Activated naive CD8-positive, alpha-beta T cell treated with anti-CD3 and anti-CD28 coated beads, Interleukin-2, amount 10 ng/mL, durations not matched to agents 7 days and 5 days (primary cell): ENCODE results near the gene MDP1. TPM values are rescaled to one million over a fixed set of nuclear protein-coding genes. Genes with fewer than 3 reads are reported as not detected.
A peak's percentile ranks its signal among the peaks of the same experiment; 100 is the strongest.

Experiments
- ATAC-seq: fragments of 150-1000 bp; cut with Tn5 transposase; one replicate; pipeline ENCODE4 v1.10.0; 2021; ENCODE audit warnings: low read depth, moderate library complexity
- POLR2A ChIA-PET: fragments of 350-600 bp; sonication (Branson Sonifier 250); formaldehyde crosslinking; loops from one replicate; lab custom pipeline; 2021; ENCODE audit warnings: antibody characterized with exemption; lab: Charles Lee
- DNase-seq: peaks from one replicate; pipeline ENCODE4 v3.0.0; 2021
- H3K27ac Mint-ChIP-seq: one replicate; pipeline ENCODE4 v1.8.0; 2022; ENCODE audit warnings: mild to moderate bottlenecking, mixed read lengths
- H3K27me3 Mint-ChIP-seq: one replicate; pipeline ENCODE4 v1.8.0; 2022; ENCODE audit warnings: mild to moderate bottlenecking, moderate library complexity, mixed read lengths
- H3K36me3 Mint-ChIP-seq: one replicate; pipeline ENCODE4 v1.8.0; 2021; ENCODE audit warnings: mild to moderate bottlenecking, mixed read lengths
- H3K4me1 Mint-ChIP-seq: one replicate; pipeline ENCODE4 v1.8.0; 2021; ENCODE audit warnings: mixed read lengths
- H3K4me3 Mint-ChIP-seq: one replicate; pipeline ENCODE4 v1.8.0; 2022; ENCODE audit warnings: mild to moderate bottlenecking, moderate library complexity, mixed read lengths
- H3K9me3 Mint-ChIP-seq: one replicate; pipeline ENCODE4 v1.8.0; 2021; ENCODE audit warnings: mixed read lengths
- total RNA-seq, 2 experiments: library from RNA; stranded (reverse); gene quantifications; one replicate each; pipeline ENCODE4 v1.2.3, GENCODE V29; 2021

Gene MDP1
- total RNA-seq, 2 experiments from 2014 or later, result 11.9 to 15.4 TPM

- POLR2A ChIA-PET, result interaction anchor here (3.2 kb wide), 1 partner anchor 10 kb away, joined by 14 read pairs; the partner anchor contains the start of gene IPO4
- Mint-ChIP-seq H3K27me3 (no peaks in the 10 kb centered on the region), H3K36me3 (peaks cover 18% of the 10 kb centered on the region), H3K9me3 (no peaks in the 10 kb centered on the region), H3K4me3 (no peak overlapping the region), H3K27ac (no peak overlapping the region), H3K4me1 (peaks cover 2% of the 10 kb centered on the region)
- ATAC-seq, result no peak
- DNase-seq, result no peak
Measured at GRCh38 chr14:24177891-24178290, 38.0 kb downstream of the MDP1 start.

DNA sequence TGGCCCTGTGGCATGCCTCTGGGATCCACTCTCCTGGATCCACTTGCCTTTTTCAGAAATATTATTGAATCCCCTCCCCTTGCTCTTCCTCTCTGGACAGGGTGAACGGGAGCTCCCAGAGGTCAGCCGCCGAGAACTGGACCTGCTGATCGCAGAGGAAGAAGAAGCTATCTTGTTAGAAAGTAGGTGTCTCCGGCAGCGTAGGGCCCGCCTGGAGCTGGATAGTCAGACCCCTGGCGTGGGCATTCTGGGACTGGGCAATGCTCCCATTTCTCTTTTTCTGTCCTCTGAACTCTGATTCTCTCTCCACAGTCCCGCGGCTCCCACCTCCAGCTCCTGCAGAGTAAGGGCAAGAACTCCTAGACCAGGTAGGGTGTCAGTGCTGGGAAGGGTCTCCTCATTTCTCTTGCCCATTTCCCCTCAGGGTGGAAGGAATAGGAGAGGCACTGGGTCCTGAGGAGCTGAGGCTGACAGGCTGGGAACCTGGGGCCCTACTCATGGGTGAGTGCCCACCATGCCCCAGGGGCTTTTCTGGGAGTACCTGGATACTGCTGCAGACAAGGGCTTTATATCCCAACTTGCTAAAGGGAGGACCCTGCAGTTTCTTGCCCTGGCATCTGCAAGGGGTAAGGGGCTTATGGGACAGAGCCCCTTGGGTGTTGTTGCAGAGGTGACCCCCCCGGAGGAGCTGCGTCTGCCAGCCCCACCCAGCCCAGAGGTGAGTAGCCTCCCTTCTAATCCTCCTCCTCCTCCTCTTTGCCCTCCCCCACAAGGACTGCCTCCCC, 38.6 kb downstream of the MDP1 start:
- Mint-ChIP-seq H3K9me3 (no peaks in the 10 kb centered on the region), H3K27me3 (no peaks in the 10 kb centered on the region), H3K4me3 (no peak overlapping the region), H3K36me3 (peaks cover 18% of the 10 kb centered on the region), H3K4me1 (peaks cover 2% of the 10 kb centered on the region), H3K27ac (no peak overlapping the region)
- DNase-seq (no peak), ATAC-seq (no peak)
- POLR2A ChIA-PET, result interaction anchor here (0.7 to 3.2 kb wide), 2 partner anchors 11 to 17 kb away, joined by 4 to 14 read pairs; partner anchors contain the start of gene IPO4

GRCh38 chr14:24176599-24176998, 39.3 kb downstream of the MDP1 start:
- Mint-ChIP-seq H3K27me3 (no peaks in the 10 kb centered on the region), H3K36me3 (peaks cover 18% of the 10 kb centered on the region), H3K27ac (no peak overlapping the region), H3K4me1 (peaks cover 3% of the 10 kb centered on the region), H3K9me3 (no peaks in the 10 kb centered on the region), H3K4me3 (no peak overlapping the region)
- ATAC-seq (no peak), DNase-seq (no peak)
- POLR2A ChIA-PET, result interaction anchor here (1.0 to 3.2 kb wide), 2 partner anchors 12 to 29 kb away, joined by 7 to 14 read pairs; partner anchors contain the start of genes IPO4 and RNF31

- no peaks in the 10 kb centered on the region for H3K27me3 Mint-ChIP-seq
- peak overlapping the region; percentile 93 for H3K4me3 Mint-ChIP-seq
- peak overlapping the region; percentile 33 for H3K27ac Mint-ChIP-seq
- H3K4me1 Mint-ChIP-seq, result peaks cover 15% of the 10 kb centered on the region
- POLR2A ChIA-PET, result interaction anchor here (1.0 to 4.7 kb wide), 4 partner anchors 8 to 15 kb away, joined by 3 to 82 read pairs (median 7); partner anchors contain the start of genes IPO4 and IRF9
- peaks cover 26% of the 10 kb centered on the region for H3K36me3 Mint-ChIP-seq
- no peaks in the 10 kb centered on the region for H3K9me3 Mint-ChIP-seq
- ATAC-seq, result no peak
- DNase-seq, result no peak
Measured at GRCh38 chr14:24172871-24173281, 43.0 kb downstream of the MDP1 start.

DNA sequence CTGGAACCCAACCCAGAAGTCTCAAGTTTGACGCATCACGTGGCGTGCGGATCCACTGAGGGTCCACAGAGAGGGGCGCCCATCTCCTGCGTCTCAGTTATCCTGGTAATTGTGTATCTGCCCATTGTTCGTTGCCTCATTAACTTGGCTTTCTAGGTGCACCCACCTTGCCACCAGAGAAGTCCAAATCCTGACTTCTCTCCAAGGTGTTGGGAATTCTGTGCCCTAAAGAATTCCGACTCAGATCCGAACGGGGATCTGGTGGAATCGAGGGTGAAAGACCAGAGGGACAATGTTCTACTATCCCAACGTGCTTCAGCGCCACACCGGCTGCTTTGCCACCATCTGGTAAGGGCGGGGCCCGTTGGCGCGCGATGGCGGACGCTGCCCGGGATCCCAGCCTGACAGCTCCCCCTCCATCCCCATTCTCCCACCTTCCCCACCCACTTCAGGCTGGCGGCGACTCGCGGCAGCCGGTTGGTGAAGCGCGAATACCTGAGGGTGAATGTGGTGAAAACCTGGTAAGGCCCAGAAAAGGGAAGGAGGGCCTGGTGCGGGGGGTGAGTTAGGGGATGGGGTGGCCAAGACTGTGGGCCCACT, 43.5 kb downstream of the MDP1 start:
- H3K27ac Mint-ChIP-seq, result peak overlapping the region; percentile 60
- POLR2A ChIA-PET, result interaction anchor here (1.0 to 4.7 kb wide), 8 partner anchors 8 to 41 kb away, joined by 3 to 82 read pairs (median 10); partner anchors contain the start of genes CHMP4A, IPO4, IRF9 and RNF31

DNA sequence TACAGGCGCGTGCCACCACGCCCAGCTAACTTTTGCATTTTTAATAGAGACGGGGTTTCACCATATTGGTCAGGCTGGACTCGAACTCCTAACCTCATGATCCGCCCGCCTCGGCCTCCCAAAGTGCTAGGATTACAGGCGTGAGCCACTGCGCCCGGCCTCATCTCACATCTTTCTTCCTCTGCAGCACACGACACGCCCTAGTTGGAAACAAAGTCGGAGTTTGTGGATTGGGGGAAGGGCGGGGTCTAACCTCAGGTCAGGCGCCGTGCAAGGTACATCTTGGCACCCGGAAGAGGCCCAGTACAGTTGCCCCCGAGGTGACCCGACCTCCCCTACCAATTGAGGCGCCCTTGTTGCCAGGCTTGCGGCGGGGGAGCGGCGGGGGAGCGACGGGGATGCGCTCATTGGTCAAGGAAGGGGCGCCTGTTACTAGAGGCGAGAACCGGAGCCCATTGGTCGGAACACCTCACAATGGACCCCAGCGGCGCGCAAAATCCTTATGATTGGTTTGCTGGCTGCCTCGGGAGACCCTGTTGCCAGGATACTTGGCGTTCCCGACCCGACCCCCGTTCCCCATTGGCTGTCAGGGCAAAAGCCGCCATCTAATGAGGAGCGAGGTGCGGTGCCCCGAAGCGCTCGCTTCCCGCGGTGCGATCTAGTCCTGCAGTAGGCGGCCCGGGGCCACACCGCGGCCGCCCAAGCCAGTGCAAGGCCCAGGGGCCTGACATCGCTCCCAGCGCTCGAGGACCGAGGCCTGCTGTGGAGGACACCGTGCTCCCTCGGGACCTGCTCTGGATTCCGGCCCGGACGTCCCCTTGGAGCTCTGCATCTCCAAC, 44.2 kb downstream of the MDP1 start, which contains the start of gene REC8:
Gene REC8, plus strand, starts transcription at position 659 of the 839 bp plus-strand sequence. CDS start 473 bp downstream, outside the sequence.
- peak within 1 kb of the TSS; percentile 93 for H3K4me3 Mint-ChIP-seq
- peaks cover 28% of the 10 kb centered on the region for H3K36me3 Mint-ChIP-seq
- ATAC-seq (peak; percentile 86), DNase-seq (peak; percentile 78)
- H3K4me1 Mint-ChIP-seq, result peaks cover 19% of the 10 kb centered on the region
- H3K27ac Mint-ChIP-seq, result peak within 1 kb of the TSS; percentile 88
- H3K27me3 Mint-ChIP-seq, result no peaks in the 10 kb centered on the region
- POLR2A ChIA-PET, result interaction anchor here (0.6 to 4.7 kb wide), 10 partner anchors 9 to 151 kb away, joined by 3 to 82 read pairs (median 6); partner anchors contain the start of genes CHMP4A, DCAF11, IRF9 and NRL
- no peaks in the 10 kb centered on the region for H3K9me3 Mint-ChIP-seq

More for the DNA sequence above, 43.5 kb downstream of the MDP1 start:
- no peak for DNase-seq
- Mint-ChIP-seq H3K27me3 (no peaks in the 10 kb centered on the region), H3K36me3 (peaks cover 30% of the 10 kb centered on the region), H3K9me3 (no peaks in the 10 kb centered on the region), H3K4me1 (peaks cover 16% of the 10 kb centered on the region), H3K4me3 (peak overlapping the region; percentile 93)
- ATAC-seq, result no peak

GRCh38 chr14:24167469-24168114, 48.3 kb downstream of the MDP1 start:
- H3K9me3 Mint-ChIP-seq, result no peaks in the 10 kb centered on the region
- H3K4me1 Mint-ChIP-seq, result peaks cover 43% of the 10 kb centered on the region
- POLR2A ChIA-PET, result interaction anchor here (1.5 kb wide), 1 partner anchor 28 kb away, joined by 9 read pairs; the partner anchor contains the start of gene TM9SF1
- no peak for ATAC-seq
- peak overlapping the region; percentile 21 for H3K27ac Mint-ChIP-seq
- no peak for DNase-seq
- H3K4me3 Mint-ChIP-seq, result no peak overlapping the region
- H3K36me3 Mint-ChIP-seq, result peaks cover 53% of the 10 kb centered on the region
- no peaks in the 10 kb centered on the region for H3K27me3 Mint-ChIP-seq

DNA sequence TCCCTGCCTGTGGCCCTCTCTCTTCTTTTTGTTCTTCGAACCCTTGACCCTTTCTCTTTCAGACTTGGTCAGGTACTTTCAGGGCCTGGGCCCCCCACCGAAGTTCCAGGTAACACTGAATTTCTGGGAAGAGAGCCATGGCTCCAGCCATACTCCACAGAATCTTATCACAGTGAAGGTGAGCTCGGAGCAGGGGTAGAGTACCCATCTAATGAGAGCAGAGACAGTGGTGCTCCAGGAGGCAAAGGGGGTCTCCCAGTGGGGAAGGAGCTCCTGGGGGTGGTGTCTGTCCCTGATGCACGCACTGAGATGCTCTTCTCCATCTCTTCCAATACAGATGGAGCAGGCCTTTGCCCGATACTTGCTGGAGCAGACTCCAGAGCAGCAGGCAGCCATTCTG, 50.1 kb downstream of the MDP1 start:
- Mint-ChIP-seq H3K9me3 (no peaks in the 10 kb centered on the region), H3K27ac (no peak overlapping the region), H3K4me1 (peaks cover 50% of the 10 kb centered on the region), H3K36me3 (peaks cover 66% of the 10 kb centered on the region), H3K4me3 (no peak overlapping the region), H3K27me3 (no peaks in the 10 kb centered on the region)
- ATAC-seq, result no peak
- DNase-seq, result no peak
- POLR2A ChIA-PET, result interaction anchor here (0.9 to 2.3 kb wide), 9 partner anchors 14 to 105 kb away, joined by 3 to 15 read pairs (median 6); partner anchors contain the start of genes DCAF11, EMC9, IPO4 and NRL

- POLR2A ChIA-PET, result interaction anchor here (1.0 to 2.3 kb wide), 12 partner anchors 11 to 82 kb away, joined by 3 to 15 read pairs (median 6); partner anchors contain the start of genes DCAF11, EMC9, FITM1 and IPO4
- H3K4me1 Mint-ChIP-seq, result peaks cover 56% of the 10 kb centered on the region
- peak overlapping the region; percentile 100 for H3K27ac Mint-ChIP-seq
- no peaks in the 10 kb centered on the region for H3K9me3 Mint-ChIP-seq
- no peak overlapping the region for H3K4me3 Mint-ChIP-seq
- DNase-seq (no peak), ATAC-seq (no peak)
- no peaks in the 10 kb centered on the region for H3K27me3 Mint-ChIP-seq
- peaks cover 69% of the 10 kb centered on the region for H3K36me3 Mint-ChIP-seq
Measured at GRCh38 chr14:24164518-24164991, 51.3 kb downstream of the MDP1 start.
